ENCODE data around the gene KDM5D.

Gene KDM5D

GRCh38 chrY:19715226-19715625, 29.3 kb downstream of the KDM5D start:
- no peak overlapping the region for H3K4me3 ChIP-seq (ENCODE audit: low read length)
- DNase-seq (ENCODE audit: low read depth): no peak
- TF ChIP-seq CTCF (conservative IDR thresholded peaks at IDR 0.05; ENCODE audit: low read depth, low read length): no peak

- H3K4me3 ChIP-seq (ENCODE audit: low read length): no peak overlapping the region
- DNase-seq (ENCODE audit: low read depth): no peak
- TF ChIP-seq CTCF (conservative IDR thresholded peaks at IDR 0.05; ENCODE audit: low read depth, low read length): no peak
These were observed 31.1 kb downstream of the KDM5D start for GRCh38 chrY:19713430-19713829.

GRCh38 chrY:19706273-19706672, 38.3 kb downstream of the KDM5D start:
- no peak for DNase-seq (ENCODE audit: low read depth)
- TF ChIP-seq CTCF (conservative IDR thresholded peaks at IDR 0.05; ENCODE audit: low read depth, low read length): no peak
- no peak overlapping the region for H3K4me3 ChIP-seq (ENCODE audit: low read length)

GRCh38 chrY:19698495-19698894, 46.0 kb downstream of the KDM5D start:
- DNase-seq (ENCODE audit: low read depth): no peak
- no peak overlapping the region for H3K4me3 ChIP-seq (ENCODE audit: low read length)
- TF ChIP-seq CTCF (conservative IDR thresholded peaks at IDR 0.05; ENCODE audit: low read depth, low read length): no peak

DNA sequence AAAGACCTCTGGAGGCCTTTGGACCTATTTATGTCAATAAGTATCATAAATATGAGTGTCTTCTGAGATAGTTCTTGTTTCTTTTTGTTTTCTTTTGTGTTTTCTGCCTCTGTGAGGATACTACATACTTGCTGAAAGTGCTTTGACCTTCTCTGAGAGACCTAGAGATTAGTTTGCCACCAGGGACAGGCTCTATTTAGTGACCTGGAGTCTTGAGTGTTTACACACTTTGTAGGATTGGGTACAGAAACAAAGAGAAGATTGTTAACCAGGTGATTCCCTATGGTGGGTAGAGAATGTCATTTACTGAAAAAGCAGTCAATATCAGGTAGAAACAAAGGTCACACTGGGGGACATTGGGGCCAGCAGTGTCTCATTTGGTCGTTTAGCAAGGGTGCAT, 63.7 kb downstream of the KDM5D start:
- no peak overlapping the region for H3K4me3 ChIP-seq (ENCODE audit: low read length)
- TF ChIP-seq CTCF (conservative IDR thresholded peaks at IDR 0.05; ENCODE audit: low read depth, low read length): no peak
- DNase-seq (ENCODE audit: low read depth): no peak
